Mesendoderm (in vitro differentiated cells): ENCODE results near the gene AP3D1.

ENCODE experiments used
- DNase-seq: peaks from one replicate; pipeline ENCODE4 v3.0.0; 2013
- H2AK5ac ChIP-seq: 2 replicates; pipeline ENCODE4 v1.6.1; 2013; ENCODE audit warnings: low read length, inconsistent platforms
- H2BK120ac ChIP-seq: 2 replicates; pipeline ENCODE4 v1.6.1; 2013; ENCODE audit warnings: low read depth, mild to moderate bottlenecking, low read length, moderate library complexity, mixed read lengths
- H2BK15ac ChIP-seq: replicated peaks from 2 replicates; pipeline ENCODE4 v1.6.1; 2013; ENCODE audit warnings: low read depth, mild to moderate bottlenecking, moderate library complexity
- H2BK5ac ChIP-seq: 2 replicates; pipeline ENCODE4 v1.6.1; 2013; ENCODE audit warnings: low read length, inconsistent platforms
- H3K18ac ChIP-seq: 2 replicates; pipeline ENCODE4 v1.6.1; 2013; ENCODE audit warnings: mild to moderate bottlenecking, low read length, mixed read lengths
- H3K23ac ChIP-seq: one replicate; pipeline ENCODE4 v1.6.1; 2013; ENCODE audit warnings: low read length
- H3K27ac ChIP-seq: 2 replicates; pipeline ENCODE4 v1.5.1; 2013; ENCODE audit warnings: low read depth, mild to moderate bottlenecking, inconsistent platforms, low read length, moderate library complexity
- H3K27me3 ChIP-seq: 2 replicates; pipeline ENCODE4 v1.6.1; 2013; ENCODE audit warnings: low read length, control low read depth, mild to moderate bottlenecking, inconsistent platforms; ENCODE audit not compliant: insufficient read depth, poor library complexity
- H3K36me3 ChIP-seq: 2 replicates; pipeline ENCODE4 v1.6.1; 2013; ENCODE audit warnings: low read length, inconsistent platforms; ENCODE audit not compliant: control insufficient read depth, insufficient read depth
- H3K4ac ChIP-seq: one replicate; pipeline ENCODE4 v1.6.1; 2013; ENCODE audit warnings: low read depth, mild to moderate bottlenecking, low read length, moderate library complexity
- H3K4me1 ChIP-seq: 2 replicates; pipeline ENCODE4 v1.6.1; 2013; ENCODE audit warnings: low read depth, low read length, inconsistent platforms; ENCODE audit not compliant: control insufficient read depth
- H3K4me2 ChIP-seq: 2 replicates; pipeline ENCODE4 v1.6.1; 2013; ENCODE audit warnings: low read length
- H3K4me3 ChIP-seq: 2 replicates; pipeline ENCODE4 v1.5.1; 2013; ENCODE audit warnings: mild to moderate bottlenecking, low read length
- H3K56ac ChIP-seq: one replicate; pipeline ENCODE4 v1.6.1; 2013; ENCODE audit warnings: low read length
- H3K79me1 ChIP-seq: 2 replicates; pipeline ENCODE4 v1.6.1; 2013; ENCODE audit warnings: low read length, inconsistent platforms
- H3K79me2 ChIP-seq: 2 replicates; pipeline ENCODE4 v1.6.1; 2013; ENCODE audit warnings: mild to moderate bottlenecking, low read length; ENCODE audit not compliant: control insufficient read depth, insufficient read depth
- H3K9ac ChIP-seq: 2 replicates; pipeline ENCODE4 v1.6.1; 2013; ENCODE audit warnings: low read length, inconsistent platforms
- H4K5ac ChIP-seq: one replicate; pipeline ENCODE4 v1.6.1; 2013; ENCODE audit warnings: low read length
- H4K8ac ChIP-seq: one replicate; pipeline ENCODE4 v1.6.1; 2013; ENCODE audit warnings: low read depth, mild to moderate bottlenecking, control low read depth, low read length, moderate library complexity
- WGBS: extraction: QIAGEN DNeasy Blood & Tissue Kit; methylation state at CpG from one replicate; pipeline ENCODE4 v1.1.7; 2013; ENCODE audit warnings: low lambda C conversion rate, missing lambda C conversion rate; ENCODE audit not compliant: insufficient coverage; ENCODE audit errors: extremely low coverage; 5-methylcytosine and 5-hydroxymethylcytosine counted together

AP3D1 gene

GRCh38 chr19:2112516-2113320, 38.6 kb downstream of the AP3D1 start:
- Histone ChIP-seq H3K4me2 (no peak overlapping the region), H3K18ac (no peak overlapping the region)
- no peak for DNase-seq

DNA sequence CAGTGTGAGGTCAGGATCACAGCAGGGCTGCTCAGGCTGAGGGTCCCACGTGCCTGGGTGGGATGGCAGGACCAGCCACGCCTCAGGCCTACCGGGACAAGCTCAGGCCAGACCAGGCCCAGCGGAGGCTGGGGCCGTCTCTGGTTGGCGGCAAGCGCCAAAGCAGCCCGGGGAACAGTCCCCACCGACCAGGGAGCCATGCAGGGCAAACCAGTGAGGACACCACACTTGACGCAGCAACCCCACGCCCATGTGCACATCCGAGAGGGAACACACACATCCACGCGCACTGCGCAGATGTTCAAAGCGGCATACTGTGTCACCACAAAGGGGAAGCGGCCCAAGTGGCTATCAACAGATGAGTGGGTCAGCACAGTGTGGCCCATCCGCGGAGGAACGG, 39.5 kb downstream of the AP3D1 start:
- Histone ChIP-seq H3K36me3 (peaks cover 37% of the 10 kb centered on the region), H3K27ac (no peak overlapping the region), H3K18ac (no peak overlapping the region), H3K79me2 (no peaks in the 10 kb centered on the region), H3K56ac (no peak overlapping the region), H2BK120ac (no peak overlapping the region), H4K5ac (no peak overlapping the region), H3K4me1 (no peaks in the 10 kb centered on the region), H3K23ac (no peak overlapping the region), H3K4me2 (no peak overlapping the region), H3K9ac (no peak overlapping the region), H2AK5ac (no peak overlapping the region), H4K8ac (no peak overlapping the region), H3K79me1 (no peaks in the 10 kb centered on the region), H3K4ac (no peak overlapping the region), H2BK5ac (no peak overlapping the region), H3K4me3 (no peak overlapping the region), H2BK15ac (no peak overlapping the region), H3K27me3 (no peaks in the 10 kb centered on the region)
- DNase-seq: no peak
- no CpG with 5 or more reads among the region's 20 CpGs for WGBS

More at GRCh38 chr19:2112516-2113320, 38.6 kb downstream of the AP3D1 start:
- no peak overlapping the region for H2BK15ac ChIP-seq
- peaks cover 36% of the 10 kb centered on the region for H3K36me3 ChIP-seq
- no peaks in the 10 kb centered on the region for H3K27me3 ChIP-seq
- H3K56ac ChIP-seq: no peak overlapping the region
- no CpG with 5 or more reads among the region's 23 CpGs for WGBS
- H3K79me2 ChIP-seq: no peaks in the 10 kb centered on the region
- H3K4ac ChIP-seq: no peak overlapping the region
- no peak overlapping the region for H2BK5ac ChIP-seq
- H3K23ac ChIP-seq: no peak overlapping the region
- no peak overlapping the region for H2AK5ac ChIP-seq
- H3K4me1 ChIP-seq: no peaks in the 10 kb centered on the region
- no peak overlapping the region for H4K8ac ChIP-seq
- H4K5ac ChIP-seq: no peak overlapping the region
- H3K27ac ChIP-seq: no peak overlapping the region
- no peaks in the 10 kb centered on the region for H3K79me1 ChIP-seq
- no peak overlapping the region for H3K9ac ChIP-seq
- no peak overlapping the region for H3K4me3 ChIP-seq
- no peak overlapping the region for H2BK120ac ChIP-seq

- Histone ChIP-seq H3K56ac (no peak overlapping the region), H3K9ac (no peak overlapping the region), H3K4ac (no peak overlapping the region), H3K4me3 (no peak overlapping the region), H2BK15ac (no peak overlapping the region), H3K18ac (no peak overlapping the region), H3K36me3 (peaks cover 40% of the 10 kb centered on the region), H2BK120ac (no peak overlapping the region), H3K4me2 (no peak overlapping the region), H3K4me1 (no peaks in the 10 kb centered on the region), H3K23ac (no peak overlapping the region), H2AK5ac (no peak overlapping the region), H4K5ac (no peak overlapping the region), H2BK5ac (no peak overlapping the region), H3K79me2 (no peaks in the 10 kb centered on the region), H4K8ac (no peak overlapping the region), H3K79me1 (no peaks in the 10 kb centered on the region), H3K27ac (no peak overlapping the region), H3K27me3 (no peaks in the 10 kb centered on the region)
- DNase-seq: no peak
- WGBS: no CpG with 5 or more reads among the region's 22 CpGs
Measured at GRCh38 chr19:2111425-2111824, 39.9 kb downstream of the AP3D1 start.

DNA sequence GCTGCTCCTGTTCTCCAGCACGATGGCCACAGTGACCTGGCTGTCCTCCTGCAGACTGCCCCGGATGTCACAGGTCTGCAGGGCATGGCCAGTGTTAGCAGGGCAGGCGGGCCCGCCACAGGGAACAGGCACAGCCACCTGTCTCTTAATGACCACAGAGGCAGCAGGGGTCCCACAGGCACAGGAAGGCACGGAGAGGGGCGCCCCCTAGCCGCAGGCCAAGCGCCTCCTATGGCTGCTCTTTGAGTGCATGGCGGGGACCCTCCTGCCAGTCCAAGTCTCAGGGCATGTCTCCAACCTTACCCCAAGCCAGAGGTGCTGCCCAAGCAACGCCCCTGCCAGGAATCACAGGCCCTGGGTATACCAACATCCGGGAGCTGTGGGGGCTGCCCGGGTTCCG, 40.5 kb downstream of the AP3D1 start:
- Histone ChIP-seq H2BK120ac (no peak overlapping the region), H3K36me3 (peaks cover 39% of the 10 kb centered on the region)
- no CpG with 5 or more reads among the region's 13 CpGs for WGBS

GRCh38 chr19:2109046-2109864, 42.1 kb downstream of the AP3D1 start:
- no peak overlapping the region for H3K23ac ChIP-seq
- no peaks in the 10 kb centered on the region for H3K27me3 ChIP-seq
- H2BK5ac ChIP-seq: no peak overlapping the region
- H2BK15ac ChIP-seq: no peak overlapping the region
- H2AK5ac ChIP-seq: no peak overlapping the region
- no peak overlapping the region for H3K56ac ChIP-seq
- no peak overlapping the region for H2BK120ac ChIP-seq
- no peak overlapping the region for H4K5ac ChIP-seq
- H3K9ac ChIP-seq: no peak overlapping the region
- H3K18ac ChIP-seq: no peak overlapping the region
- DNase-seq: no peak
- H3K4ac ChIP-seq: no peak overlapping the region
- WGBS: no CpG with 5 or more reads among the region's 31 CpGs
- no peak overlapping the region for H3K27ac ChIP-seq
- no peak overlapping the region for H3K4me2 ChIP-seq
- peaks cover 3% of the 10 kb centered on the region for H3K79me1 ChIP-seq
- no peak overlapping the region for H3K4me3 ChIP-seq
- peaks cover 3% of the 10 kb centered on the region for H3K79me2 ChIP-seq
- no peak overlapping the region for H4K8ac ChIP-seq
- no peaks in the 10 kb centered on the region for H3K4me1 ChIP-seq
- H3K36me3 ChIP-seq: peaks cover 35% of the 10 kb centered on the region

More for the DNA sequence above, 40.5 kb downstream of the AP3D1 start:
- H3K27me3 ChIP-seq: no peaks in the 10 kb centered on the region
- no peak overlapping the region for H3K4ac ChIP-seq
- H2BK5ac ChIP-seq: no peak overlapping the region
- H2AK5ac ChIP-seq: no peak overlapping the region
- no peak overlapping the region for H3K18ac ChIP-seq
- H3K56ac ChIP-seq: no peak overlapping the region
- H3K4me1 ChIP-seq: no peaks in the 10 kb centered on the region
- DNase-seq: peak; percentile 33
- H3K79me2 ChIP-seq: no peaks in the 10 kb centered on the region
- H3K79me1 ChIP-seq: no peaks in the 10 kb centered on the region
- no peak overlapping the region for H3K4me3 ChIP-seq
- no peak overlapping the region for H3K4me2 ChIP-seq
- H3K9ac ChIP-seq: no peak overlapping the region
- no peak overlapping the region for H3K23ac ChIP-seq
- no peak overlapping the region for H4K8ac ChIP-seq
- H3K27ac ChIP-seq: no peak overlapping the region
- H2BK15ac ChIP-seq: no peak overlapping the region
- H4K5ac ChIP-seq: no peak overlapping the region
